Measurements from ENCODE around the gene PSKH1. TPM values are rescaled to one million over a fixed set of nuclear protein-coding genes. Genes with fewer than 3 reads are reported as not detected.

The PSKH1 gene
- total RNA-seq (2012; rRNA removed): 10.5 and 12.4 TPM in 2 replicates

GRCh38 chr16:67892899-67893742 lies at the start of gene PSKH1:
PSKH1 (plus strand) TSS chr16:67893254; CDS start chr16:67908750, 15,496 bp downstream.
- H3K4me3 ChIP-seq (ENCODE audit: low read length): peak within 1 kb of the TSS; percentile 96
- H3K27me3 ChIP-seq (ENCODE audit: control insufficient read depth, insufficient read depth, low read length): no peaks in the 10 kb centered on the region
- H3K9me3 ChIP-seq (replicated peaks; ENCODE audit: low read length): no peaks in the 10 kb centered on the region
- peak within 1 kb of the TSS; percentile 81 for H3K4me2 ChIP-seq (ENCODE audit: low read length)
- H3K9ac ChIP-seq (ENCODE audit: low read depth, low read length): peak within 1 kb of the TSS; percentile 99
- H3K36me3 ChIP-seq (ENCODE audit: insufficient read depth, low read length): no peaks in the 10 kb centered on the region
- H3K4me1 ChIP-seq (ENCODE audit: control insufficient read depth, insufficient read depth, low read length): peaks cover 12% of the 10 kb centered on the region

GRCh38 chr16:67843343-67843765 lies 49.7 kb upstream of the PSKH1 start:
- H3K27me3 ChIP-seq (ENCODE audit: control insufficient read depth, insufficient read depth, low read length): no peaks in the 10 kb centered on the region
- peak overlapping the region; percentile 91 for H3K9ac ChIP-seq (ENCODE audit: low read depth, low read length)
- peak overlapping the region; percentile 93 for H3K4me2 ChIP-seq (ENCODE audit: low read length)
- H3K36me3 ChIP-seq (ENCODE audit: insufficient read depth, low read length): no peaks in the 10 kb centered on the region
- peaks cover 49% of the 10 kb centered on the region for H3K4me1 ChIP-seq (ENCODE audit: control insufficient read depth, insufficient read depth, low read length)
- no peaks in the 10 kb centered on the region for H3K9me3 ChIP-seq (replicated peaks; ENCODE audit: low read length)
- peak overlapping the region; percentile 91 for H3K4me3 ChIP-seq (ENCODE audit: low read length)

- peak overlapping the region; percentile 91 for H3K4me3 ChIP-seq (ENCODE audit: low read length)
- H3K4me2 ChIP-seq (ENCODE audit: low read length): peak overlapping the region; percentile 93
- H3K36me3 ChIP-seq (ENCODE audit: insufficient read depth, low read length): peaks cover 4% of the 10 kb centered on the region
- peak overlapping the region; percentile 91 for H3K9ac ChIP-seq (ENCODE audit: low read depth, low read length)
- H3K9me3 ChIP-seq (replicated peaks; ENCODE audit: low read length): no peaks in the 10 kb centered on the region
- peaks cover 49% of the 10 kb centered on the region for H3K4me1 ChIP-seq (ENCODE audit: control insufficient read depth, insufficient read depth, low read length)
- no peaks in the 10 kb centered on the region for H3K27me3 ChIP-seq (ENCODE audit: control insufficient read depth, insufficient read depth, low read length)
These were observed 48.6 kb upstream of the PSKH1 start for GRCh38 chr16:67844497-67844896.

- H3K4me3 ChIP-seq (ENCODE audit: low read length): peak overlapping the region; percentile 88
- no peaks in the 10 kb centered on the region for H3K27me3 ChIP-seq (ENCODE audit: control insufficient read depth, insufficient read depth, low read length)
- H3K9me3 ChIP-seq (replicated peaks; ENCODE audit: low read length): no peaks in the 10 kb centered on the region
- peak overlapping the region; percentile 99 for H3K9ac ChIP-seq (ENCODE audit: low read depth, low read length)
- peak overlapping the region; percentile 93 for H3K4me2 ChIP-seq (ENCODE audit: low read length)
- H3K36me3 ChIP-seq (ENCODE audit: insufficient read depth, low read length): peaks cover 6% of the 10 kb centered on the region
- peaks cover 49% of the 10 kb centered on the region for H3K4me1 ChIP-seq (ENCODE audit: control insufficient read depth, insufficient read depth, low read length)
These were observed 47.6 kb upstream of the PSKH1 start for GRCh38 chr16:67845291-67846062.

- Histone ChIP-seq H3K36me3 (ENCODE audit: insufficient read depth, low read length) (peaks cover 8% of the 10 kb centered on the region), H3K27me3 (ENCODE audit: control insufficient read depth, insufficient read depth, low read length) (no peaks in the 10 kb centered on the region), H3K9me3 (replicated peaks; ENCODE audit: low read length) (no peaks in the 10 kb centered on the region), H3K4me1 (ENCODE audit: control insufficient read depth, insufficient read depth, low read length) (peaks cover 49% of the 10 kb centered on the region), H3K4me2 (ENCODE audit: low read length) (peak overlapping the region; percentile 93), H3K9ac (ENCODE audit: low read depth, low read length) (peak overlapping the region; percentile 99), H3K4me3 (ENCODE audit: low read length) (peak overlapping the region; percentile 88)
These were observed 47.1 kb upstream of the PSKH1 start for GRCh38 chr16:67846063-67846319.

GRCh38 chr16:67846320-67847063 lies 46.6 kb upstream of the PSKH1 start, which contains the start of gene NUTF2:
NUTF2 (plus strand) TSS chr16:67846933; CDS start chr16:67865131, 18,198 bp downstream.
- H3K4me1 ChIP-seq (ENCODE audit: control insufficient read depth, insufficient read depth, low read length): peaks cover 46% of the 10 kb centered on the region
- H3K9me3 ChIP-seq (replicated peaks; ENCODE audit: low read length): no peaks in the 10 kb centered on the region
- peak within 1 kb of the TSS; percentile 93 for H3K4me2 ChIP-seq (ENCODE audit: low read length)
- H3K9ac ChIP-seq (ENCODE audit: low read depth, low read length): peak within 1 kb of the TSS; percentile 99
- H3K4me3 ChIP-seq (ENCODE audit: low read length): peak within 1 kb of the TSS; percentile 88
- H3K27me3 ChIP-seq (ENCODE audit: control insufficient read depth, insufficient read depth, low read length): no peaks in the 10 kb centered on the region
- H3K36me3 ChIP-seq (ENCODE audit: insufficient read depth, low read length): peaks cover 8% of the 10 kb centered on the region

- peak within 1 kb of the TSS; percentile 88 for H3K4me3 ChIP-seq (ENCODE audit: low read length)
- H3K4me2 ChIP-seq (ENCODE audit: low read length): peak within 1 kb of the TSS; percentile 93
- H3K4me1 ChIP-seq (ENCODE audit: control insufficient read depth, insufficient read depth, low read length): peaks cover 44% of the 10 kb centered on the region
- H3K9me3 ChIP-seq (replicated peaks; ENCODE audit: low read length): no peaks in the 10 kb centered on the region
- peak within 1 kb of the TSS; percentile 99 for H3K9ac ChIP-seq (ENCODE audit: low read depth, low read length)
- H3K36me3 ChIP-seq (ENCODE audit: insufficient read depth, low read length): peaks cover 8% of the 10 kb centered on the region
- no peaks in the 10 kb centered on the region for H3K27me3 ChIP-seq (ENCODE audit: control insufficient read depth, insufficient read depth, low read length)
These were observed 45.8 kb upstream of the PSKH1 start, which contains the start of gene CENPT for GRCh38 chr16:67847064-67847861. CENPT (minus strand) TSS chr16:67847693; CDS start chr16:67833859, 13,834 bp downstream.

GRCh38 chr16:67848118-67848517 lies 44.9 kb upstream of the PSKH1 start:
- H3K36me3 ChIP-seq (ENCODE audit: insufficient read depth, low read length): peaks cover 8% of the 10 kb centered on the region
- H3K9me3 ChIP-seq (replicated peaks; ENCODE audit: low read length): no peaks in the 10 kb centered on the region
- peak overlapping the region; percentile 99 for H3K9ac ChIP-seq (ENCODE audit: low read depth, low read length)
- H3K4me2 ChIP-seq (ENCODE audit: low read length): peak overlapping the region; percentile 93
- peak overlapping the region; percentile 88 for H3K4me3 ChIP-seq (ENCODE audit: low read length)
- peaks cover 39% of the 10 kb centered on the region for H3K4me1 ChIP-seq (ENCODE audit: control insufficient read depth, insufficient read depth, low read length)
- H3K27me3 ChIP-seq (ENCODE audit: control insufficient read depth, insufficient read depth, low read length): no peaks in the 10 kb centered on the region

GRCh38 chr16:67853670-67854069 lies 39.4 kb upstream of the PSKH1 start:
- H3K27me3 ChIP-seq (ENCODE audit: control insufficient read depth, insufficient read depth, low read length): no peaks in the 10 kb centered on the region
- H3K4me3 ChIP-seq (ENCODE audit: low read length): no peak overlapping the region
- no peak overlapping the region for H3K4me2 ChIP-seq (ENCODE audit: low read length)
- H3K36me3 ChIP-seq (ENCODE audit: insufficient read depth, low read length): peaks cover 8% of the 10 kb centered on the region
- no peaks in the 10 kb centered on the region for H3K9me3 ChIP-seq (replicated peaks; ENCODE audit: low read length)
- no peak overlapping the region for H3K9ac ChIP-seq (ENCODE audit: low read depth, low read length)
- H3K4me1 ChIP-seq (ENCODE audit: control insufficient read depth, insufficient read depth, low read length): peaks cover 30% of the 10 kb centered on the region

GRCh38 chr16:67855789-67856188 lies 37.3 kb upstream of the PSKH1 start:
- Histone ChIP-seq H3K4me2 (ENCODE audit: low read length) (no peak overlapping the region), H3K36me3 (ENCODE audit: insufficient read depth, low read length) (peaks cover 7% of the 10 kb centered on the region), H3K27me3 (ENCODE audit: control insufficient read depth, insufficient read depth, low read length) (no peaks in the 10 kb centered on the region), H3K4me1 (ENCODE audit: control insufficient read depth, insufficient read depth, low read length) (peaks cover 39% of the 10 kb centered on the region), H3K4me3 (ENCODE audit: low read length) (no peak overlapping the region), H3K9ac (ENCODE audit: low read depth, low read length) (no peak overlapping the region), H3K9me3 (replicated peaks; ENCODE audit: low read length) (no peaks in the 10 kb centered on the region)

Data from skeletal muscle satellite cell (primary cell).